Stimulated activated CD4-positive, alpha-beta T cell treated with anti-CD3 and anti-CD28 coated beads, TNF-alpha, amount 100 ng/mL, for 4 hours (primary cell): ENCODE results near the gene ARHGAP10.

Source experiments
- DNase-seq, 3 experiments: peaks; one replicate each; pipeline ENCODE4 v3.0.0-alpha.2; 2020; ENCODE audit warnings: low read depth in 3 of 3

Gene ARHGAP10

GRCh38 chr4:148091896-148092295, 360.0 kb downstream of the ARHGAP10 start:
- no peak for DNase-seq

GRCh38 chr4:148092316-148093014, 360.6 kb downstream of the ARHGAP10 start:
- no peak for DNase-seq

- DNase-seq = no peak
Measured at GRCh38 chr4:148093065-148093464, 361.2 kb downstream of the ARHGAP10 start.

- DNase-seq = no peak
Measured at GRCh38 chr4:148094149-148094548, 362.3 kb downstream of the ARHGAP10 start.

GRCh38 chr4:148095346-148095923, 363.5 kb downstream of the ARHGAP10 start:
- no peak for DNase-seq

GRCh38 chr4:148097801-148098200, 365.9 kb downstream of the ARHGAP10 start:
- DNase-seq = no peak

- no peak for DNase-seq
Measured at GRCh38 chr4:148101235-148101634, 369.3 kb downstream of the ARHGAP10 start.

- no peak for DNase-seq
Measured at GRCh38 chr4:148101790-148102189, 369.9 kb downstream of the ARHGAP10 start.

- DNase-seq = no peak
Measured at GRCh38 chr4:148103597-148104355, 371.9 kb downstream of the ARHGAP10 start.

- DNase-seq = no peak
Measured at GRCh38 chr4:148108766-148109165, 376.9 kb downstream of the ARHGAP10 start.

GRCh38 chr4:148109216-148109615, 377.3 kb downstream of the ARHGAP10 start:
- no peak for DNase-seq

GRCh38 chr4:148110169-148110568, 378.3 kb downstream of the ARHGAP10 start:
- DNase-seq = no peak

GRCh38 chr4:148112231-148112982, 380.5 kb downstream of the ARHGAP10 start:
- DNase-seq = no peak

GRCh38 chr4:148114436-148114835, 382.5 kb downstream of the ARHGAP10 start:
- DNase-seq = no peak

GRCh38 chr4:148116264-148116663, 384.4 kb downstream of the ARHGAP10 start:
- no peak for DNase-seq

- no peak for DNase-seq
Measured at GRCh38 chr4:148116969-148117368, 385.1 kb downstream of the ARHGAP10 start.

GRCh38 chr4:148118179-148118578, 386.3 kb downstream of the ARHGAP10 start:
- DNase-seq = no peak

- DNase-seq = no peak
Measured at GRCh38 chr4:148118633-148119032, 386.7 kb downstream of the ARHGAP10 start.

GRCh38 chr4:148120216-148120615, 388.3 kb downstream of the ARHGAP10 start:
- no peak for DNase-seq
